ENCODE measurements around the gene AIDA. TPM values are rescaled to one million over a fixed set of nuclear protein-coding genes. Genes with fewer than 3 reads are reported as not detected.

Gene AIDA
- total RNA-seq, 1 experiment from 2014 or later: 73.1 TPM

GRCh38 chr1:222665964-222666363 is 46.3 kb downstream of the AIDA start:
- no peak for TF ChIP-seq SIN3A (IDR thresholded peaks at IDR 0.05; ENCODE audit: borderline replicate concordance, insufficient read depth, low read depth, low read length)
- in situ Hi-C loops (cut with HindIII; ENCODE audit: low pct_unique_long_range_greater_than_20kb, low sequenced_read_pairs) (no loop called here), intact Hi-C loops (cut with micrococcal nuclease; ENCODE audit: unreplicated experiment) (no loop called here)
- Histone ChIP-seq H3K9me3 (ENCODE audit: control insufficient read depth, insufficient read depth, low read depth, low read length) (no peaks in the 10 kb centered on the region), H3K4me1 (ENCODE audit: control insufficient read depth, insufficient read depth, low read length) (no peaks in the 10 kb centered on the region), H3K4me3 (ENCODE audit: low read depth in 2 of 2, low read length in 2 of 2) (no peak overlapping the region), H3K36me3 (ENCODE audit: control insufficient read depth, insufficient read depth, low read length) (peaks cover 57% of the 10 kb centered on the region), H3K27ac (ENCODE audit: low read length) (no peak overlapping the region), H3K27me3 (ENCODE audit: control insufficient read depth, insufficient read depth, low read length) (no peaks in the 10 kb centered on the region)
- DNase-seq (ENCODE audit: low read depth, low spot score) (no peak), ATAC-seq (no peak)
- POLR2A ChIA-PET: no interaction called here
- CTCF ChIA-PET: no interaction called here
- BruUV-seq (replicated peaks): no TSS peak

- Histone ChIP-seq H3K27me3 (ENCODE audit: control insufficient read depth, insufficient read depth, low read length) (no peaks in the 10 kb centered on the region), H3K4me1 (ENCODE audit: control insufficient read depth, insufficient read depth, low read length) (no peaks in the 10 kb centered on the region), H3K36me3 (ENCODE audit: control insufficient read depth, insufficient read depth, low read length) (peaks cover 57% of the 10 kb centered on the region), H3K9me3 (ENCODE audit: control insufficient read depth, insufficient read depth, low read depth, low read length) (no peaks in the 10 kb centered on the region), H3K27ac (ENCODE audit: low read length) (no peak overlapping the region), H3K4me3 (ENCODE audit: low read depth in 2 of 2, low read length in 2 of 2) (no peak overlapping the region)
- DNase-seq (ENCODE audit: low read depth, low spot score): no peak
- intact Hi-C loops (cut with micrococcal nuclease; ENCODE audit: unreplicated experiment): no loop called here
- BruUV-seq (replicated peaks): no TSS peak
- no peak for ATAC-seq
- ChIA-PET CTCF (no interaction called here), POLR2A (no interaction called here)
- no peak for TF ChIP-seq SIN3A (IDR thresholded peaks at IDR 0.05; ENCODE audit: borderline replicate concordance, insufficient read depth, low read depth, low read length)
- in situ Hi-C loops (cut with HindIII; ENCODE audit: low pct_unique_long_range_greater_than_20kb, low sequenced_read_pairs): no loop called here
Measured at GRCh38 chr1:222663431-222663934, 48.8 kb downstream of the AIDA start.

- Histone ChIP-seq H3K27ac (ENCODE audit: low read length) (no peak overlapping the region), H3K36me3 (ENCODE audit: control insufficient read depth, insufficient read depth, low read length) (peaks cover 53% of the 10 kb centered on the region), H3K9me3 (ENCODE audit: control insufficient read depth, insufficient read depth, low read depth, low read length) (no peaks in the 10 kb centered on the region), H3K4me1 (ENCODE audit: control insufficient read depth, insufficient read depth, low read length) (no peaks in the 10 kb centered on the region), H3K4me3 (ENCODE audit: low read depth in 2 of 2, low read length in 2 of 2) (no peak overlapping the region), H3K27me3 (ENCODE audit: control insufficient read depth, insufficient read depth, low read length) (no peaks in the 10 kb centered on the region)
- no peak for DNase-seq (ENCODE audit: low read depth, low spot score)
- ChIA-PET POLR2A (no interaction called here), CTCF (no interaction called here)
- TF ChIP-seq CTCF (IDR thresholded peaks at IDR 0.05): no peak
- TF ChIP-seq SIN3A (IDR thresholded peaks at IDR 0.05; ENCODE audit: borderline replicate concordance, insufficient read depth, low read depth, low read length): no peak
- no peak for TF ChIP-seq REST (IDR thresholded peaks at IDR 0.05; ENCODE audit: insufficient read depth in 1 of 2, low read depth in 2 of 2, low read length in 1 of 2)
- TF ChIP-seq POLR2AphosphoS5 (IDR thresholded peaks at IDR 0.05; ENCODE audit: low read depth, low read length): no peak
- in situ Hi-C loops (cut with HindIII; ENCODE audit: low pct_unique_long_range_greater_than_20kb, low sequenced_read_pairs): no loop called here
- no peak for ATAC-seq
- intact Hi-C loops (cut with micrococcal nuclease; ENCODE audit: unreplicated experiment): no loop called here
- no TSS peak for BruUV-seq (replicated peaks)
Measured at GRCh38 chr1:222657899-222658298, 54.4 kb downstream of the AIDA start.

Measured in Panc1 (cell line).